GM12874 (cell line): ENCODE measurements around the gene SLC39A11.

Source experiments
- TF ChIP-seq, protein P1 (sequence below): IDR thresholded peaks from 2 replicates; pipeline ENCODE4 v1.5.1; 2011; ENCODE audit warnings: low read depth, mild to moderate bottlenecking, control low read depth, low read length, moderate library complexity; ENCODE audit not compliant: insufficient read depth

Gene SLC39A11

DNA sequence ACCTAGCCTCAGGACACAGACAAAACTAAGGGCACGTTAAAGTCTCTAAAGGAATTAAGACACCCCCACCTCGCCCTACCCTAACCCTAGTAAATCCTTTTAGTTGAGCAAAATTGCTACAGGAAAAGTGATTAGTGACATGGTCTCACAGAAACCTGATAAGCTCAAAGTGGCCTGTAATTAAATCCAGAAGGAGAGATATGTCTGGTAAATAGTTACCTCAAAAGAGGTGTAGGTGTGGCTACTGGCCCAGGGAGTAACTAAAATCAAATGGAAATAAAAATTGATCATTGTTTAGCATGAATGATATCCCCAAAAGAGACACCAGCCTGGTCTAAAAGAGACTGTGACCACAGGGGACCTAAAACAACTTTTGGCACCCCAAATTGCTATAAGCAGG lies 168.3 kb downstream of the SLC39A11 start:
- TF ChIP-seq, protein P1, sequence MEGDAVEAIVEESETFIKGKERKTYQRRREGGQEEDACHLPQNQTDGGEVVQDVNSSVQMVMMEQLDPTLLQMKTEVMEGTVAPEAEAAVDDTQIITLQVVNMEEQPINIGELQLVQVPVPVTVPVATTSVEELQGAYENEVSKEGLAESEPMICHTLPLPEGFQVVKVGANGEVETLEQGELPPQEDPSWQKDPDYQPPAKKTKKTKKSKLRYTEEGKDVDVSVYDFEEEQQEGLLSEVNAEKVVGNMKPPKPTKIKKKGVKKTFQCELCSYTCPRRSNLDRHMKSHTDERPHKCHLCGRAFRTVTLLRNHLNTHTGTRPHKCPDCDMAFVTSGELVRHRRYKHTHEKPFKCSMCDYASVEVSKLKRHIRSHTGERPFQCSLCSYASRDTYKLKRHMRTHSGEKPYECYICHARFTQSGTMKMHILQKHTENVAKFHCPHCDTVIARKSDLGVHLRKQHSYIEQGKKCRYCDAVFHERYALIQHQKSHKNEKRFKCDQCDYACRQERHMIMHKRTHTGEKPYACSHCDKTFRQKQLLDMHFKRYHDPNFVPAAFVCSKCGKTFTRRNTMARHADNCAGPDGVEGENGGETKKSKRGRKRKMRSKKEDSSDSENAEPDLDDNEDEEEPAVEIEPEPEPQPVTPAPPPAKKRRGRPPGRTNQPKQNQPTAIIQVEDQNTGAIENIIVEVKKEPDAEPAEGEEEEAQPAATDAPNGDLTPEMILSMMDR = no peak

DNA sequence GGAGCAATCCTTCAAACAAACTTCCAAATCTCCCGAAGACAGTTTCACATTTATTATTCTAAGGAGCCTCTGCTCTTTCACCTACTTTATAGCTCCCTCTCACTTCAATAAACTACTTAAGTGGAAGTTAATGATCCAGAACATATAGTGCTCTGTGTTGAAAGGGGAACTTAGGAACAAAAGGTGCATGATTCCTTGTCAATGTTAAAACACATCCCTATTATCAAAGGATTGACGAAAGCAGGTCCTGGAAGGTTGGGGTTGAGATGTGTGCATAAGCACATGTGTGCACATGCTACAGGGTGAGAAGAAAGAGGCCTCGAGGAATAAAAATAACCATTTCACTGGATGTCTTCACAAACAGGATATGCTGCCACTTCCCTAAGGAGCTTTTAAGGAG lies 170.3 kb downstream of the SLC39A11 start:
- TF ChIP-seq, protein P1 = no peak

DNA sequence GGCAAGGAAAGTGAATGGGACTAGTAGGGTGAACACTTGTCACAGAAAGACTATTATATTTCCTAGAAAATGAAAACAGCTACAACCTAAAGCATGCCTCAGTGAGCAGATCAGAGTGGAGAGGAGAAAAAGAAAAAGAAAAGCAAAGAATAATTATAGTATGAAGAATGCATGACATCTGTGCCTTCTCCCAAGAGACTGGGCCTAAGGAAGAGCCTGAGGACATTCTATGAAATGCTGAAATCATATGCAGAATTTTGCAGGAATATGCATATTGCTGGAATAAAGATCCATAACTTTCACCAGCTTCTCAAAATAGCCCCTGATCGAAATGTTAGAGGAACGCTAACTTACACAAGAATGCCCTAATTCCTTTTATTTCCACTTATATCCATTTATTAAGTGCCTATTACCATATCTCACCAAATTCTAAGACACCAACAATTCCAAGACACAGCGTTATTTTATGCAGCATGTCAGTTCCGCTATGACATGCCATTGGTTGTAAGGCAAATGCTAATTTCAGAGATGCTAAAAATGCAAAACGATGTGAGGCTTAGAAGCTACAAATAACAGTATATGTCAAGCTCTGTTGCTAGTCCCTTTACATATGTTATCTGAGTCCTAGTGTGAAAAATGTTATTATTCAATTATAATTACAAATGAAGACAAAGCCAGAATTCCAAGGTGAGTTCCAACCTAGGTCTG lies 171.0 kb downstream of the SLC39A11 start:
- TF ChIP-seq, protein P1 = no peak

DNA sequence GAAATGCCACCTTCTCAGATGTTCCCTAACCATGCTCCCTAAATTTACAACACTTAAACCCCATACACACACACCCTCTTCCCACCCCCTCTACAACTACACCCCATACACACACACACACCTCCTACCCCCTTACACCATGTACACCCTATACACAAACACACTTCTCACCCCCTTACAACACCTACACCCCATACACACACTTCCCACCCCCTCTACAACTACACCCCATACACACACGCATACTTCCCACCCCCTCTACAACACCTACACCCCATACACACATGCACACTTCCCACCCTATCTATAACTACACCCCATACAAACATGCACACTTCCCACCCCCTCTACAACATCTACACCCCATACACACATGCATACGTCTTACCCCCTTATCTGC lies 172.0 kb downstream of the SLC39A11 start:
- TF ChIP-seq, protein P1 = no peak

DNA sequence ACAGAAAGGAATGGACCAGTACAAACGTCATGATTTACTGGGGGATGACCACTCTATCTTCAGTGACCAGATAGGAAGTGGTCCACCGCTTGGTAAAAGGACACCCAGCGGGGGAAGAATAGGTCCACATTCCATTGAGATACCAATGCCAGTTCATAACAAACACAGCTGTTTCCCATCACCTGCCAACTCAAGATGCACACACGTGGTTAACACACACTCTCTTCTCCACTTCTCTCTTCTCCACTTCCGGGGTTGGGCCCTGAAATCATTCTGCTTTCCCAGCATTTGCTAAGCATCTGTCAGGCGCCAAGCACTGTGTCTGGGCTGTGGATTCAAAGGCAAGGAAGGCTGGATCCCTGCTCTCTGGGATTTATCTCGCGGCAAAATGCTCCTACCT lies 175.5 kb downstream of the SLC39A11 start:
- TF ChIP-seq, protein P1 = no peak

DNA sequence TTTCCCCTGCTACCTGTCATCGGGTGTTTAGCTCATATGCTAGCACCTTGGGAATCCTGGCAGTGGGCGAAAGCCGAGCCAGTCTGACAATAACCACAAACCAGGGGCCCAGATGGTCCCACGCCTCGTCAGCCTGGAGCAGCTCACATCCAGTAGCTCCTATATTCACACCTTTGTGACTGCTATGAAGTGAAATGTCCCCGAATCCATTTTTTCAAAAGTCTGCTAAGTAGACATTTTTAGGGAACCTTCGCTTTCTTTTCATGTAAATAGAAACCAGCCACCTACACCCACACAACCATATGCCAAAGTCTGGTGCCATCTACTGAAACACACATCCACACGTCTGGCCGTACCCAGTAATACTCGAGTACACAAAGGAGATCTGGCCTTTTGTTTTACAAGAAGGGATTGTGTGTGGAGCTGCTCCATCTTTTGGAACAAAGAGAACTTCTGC lies 176.8 kb downstream of the SLC39A11 start:
- TF ChIP-seq, protein P1 = no peak

DNA sequence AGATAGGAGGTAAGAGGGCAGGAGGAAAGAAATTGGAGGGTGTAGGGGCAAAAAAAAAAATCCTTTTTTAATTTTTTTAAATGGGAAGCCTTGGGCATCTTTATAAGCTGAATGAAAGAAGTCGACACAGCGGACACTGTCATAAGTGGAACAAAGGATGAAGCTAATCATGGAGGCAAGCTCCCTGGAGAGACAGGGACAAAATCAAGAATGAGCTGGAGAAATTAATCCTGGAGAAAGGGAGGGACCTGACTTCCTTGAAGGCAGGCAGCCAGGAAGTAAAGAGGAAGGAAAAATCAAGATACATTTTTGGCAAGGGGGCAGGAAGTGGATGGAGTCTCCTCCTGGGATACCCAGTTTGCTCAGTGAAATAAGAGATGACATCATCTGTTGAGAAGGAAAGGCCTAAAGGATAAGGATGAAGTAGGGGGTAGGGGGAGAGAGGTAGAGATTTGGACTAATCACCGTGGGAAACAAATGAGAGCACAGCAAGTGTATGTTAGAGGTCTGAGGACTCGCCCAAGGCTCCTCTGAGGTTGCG lies 179.3 kb downstream of the SLC39A11 start:
- TF ChIP-seq, protein P1 = no peak
